NCI-H748 (cell line): Measurements from ENCODE around the gene CUL9.

Source experiments
- DNase-seq: peaks from one replicate; lab custom pipeline; 2025; ENCODE audit not compliant: unreplicated experiment; lab: John Stamatoyannopoulos, UW

The CUL9 gene

GRCh38 chr6:43269273-43270007 is 87.4 kb downstream of the CUL9 start:
- no peak for DNase-seq

GRCh38 chr6:43271103-43271815 is 89.3 kb downstream of the CUL9 start:
- no peak for DNase-seq

- no peak for DNase-seq
Measured at GRCh38 chr6:43271944-43272343, 89.9 kb downstream of the CUL9 start.

DNA sequence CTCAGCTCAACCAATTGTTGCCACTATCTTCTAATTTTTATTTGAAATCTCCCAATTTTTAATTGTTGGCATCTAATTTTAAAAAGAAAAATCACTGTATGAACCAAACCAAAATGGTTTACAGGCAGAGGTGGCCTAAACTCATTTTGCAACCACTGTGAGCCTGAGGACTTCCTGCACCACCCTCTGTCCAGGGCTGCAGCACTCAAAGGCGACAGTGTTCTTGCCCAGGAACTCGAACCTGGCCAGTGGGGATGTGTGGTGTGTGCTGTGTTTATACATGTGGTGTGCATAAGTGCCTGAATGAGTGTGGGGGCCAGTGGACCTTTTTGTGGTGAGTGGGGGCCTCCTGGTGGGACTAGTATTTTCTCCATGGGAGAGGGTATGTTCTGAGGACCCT is 91.7 kb downstream of the CUL9 start:
- no peak for DNase-seq
